ENCODE measurements around the gene URGCP.
A peak's percentile ranks its signal among the peaks of the same experiment; 100 is the strongest.
"Not testable (repeated sequence)": the region's sequence is repeated elsewhere in the genome, so short reads cannot be mapped to it uniquely, and the experiment has no call there.

URGCP gene

DNA sequence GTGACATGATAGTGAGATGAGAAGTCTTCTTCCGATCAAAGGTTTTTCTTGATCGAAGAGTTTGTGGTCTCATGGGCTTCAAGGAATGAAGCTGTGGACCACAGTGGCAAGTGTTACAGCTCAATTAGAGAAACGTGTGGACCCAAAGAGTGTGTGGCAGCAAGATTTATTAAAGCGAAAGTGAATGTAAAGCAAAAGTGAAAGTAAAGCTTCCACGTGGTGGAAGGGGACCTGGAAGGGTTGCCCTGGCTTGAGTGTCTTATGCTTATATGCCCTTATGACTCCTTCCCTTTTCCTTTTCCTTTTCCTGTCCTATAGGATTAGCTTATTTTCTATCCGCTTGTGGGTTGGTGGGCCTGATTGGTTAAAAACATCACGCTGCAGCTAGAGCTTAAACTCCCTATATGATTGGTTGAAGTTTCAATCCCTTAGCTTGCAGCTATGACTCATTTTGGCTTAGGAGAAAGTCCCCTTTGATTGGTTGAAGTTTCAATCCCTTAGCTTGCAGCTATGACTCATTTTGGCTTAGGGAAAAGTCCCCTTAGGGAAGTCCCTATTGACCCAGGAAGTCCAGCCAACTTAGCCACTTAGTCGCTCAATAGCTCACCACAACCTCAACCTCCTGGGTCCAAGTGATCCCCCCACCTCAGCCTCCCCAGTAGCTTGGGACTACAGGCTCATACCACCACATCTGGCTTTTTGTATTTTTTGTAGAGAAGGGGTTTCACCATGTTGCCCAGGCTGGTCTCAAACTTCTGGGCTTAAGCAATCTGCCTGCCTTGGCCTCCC lies 71.7 kb downstream of the URGCP start:
- peak; percentile 60 for DNase-seq (ENCODE audit: low spot score)

DNA sequence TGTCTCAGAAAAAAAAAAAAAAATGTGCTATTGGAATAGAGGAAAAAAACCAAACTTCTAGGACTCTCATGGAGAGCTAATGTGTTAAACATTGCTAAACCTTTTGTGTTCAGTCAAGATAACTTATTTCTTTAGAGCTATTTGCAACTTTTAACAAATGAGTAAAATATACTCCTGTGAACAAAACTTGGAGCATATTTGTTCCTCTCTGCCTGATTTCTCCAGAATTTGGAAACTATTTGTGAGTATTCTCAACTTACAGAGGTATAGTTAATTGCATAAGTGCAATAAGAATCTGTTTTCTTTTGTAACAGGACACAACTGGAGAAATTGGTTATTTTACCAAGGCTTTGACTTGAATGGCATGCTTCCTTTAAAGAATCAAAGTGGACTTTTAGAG lies 75.5 kb downstream of the URGCP start:
- not testable (repeated sequence) for DNase-seq (ENCODE audit: low spot score)

Data from CD4-positive, alpha-beta T cell treated with Interleukin-6 at 100 ng/mL for 8 hours (primary cell).